HCEC 1CT (cell line): ENCODE measurements around the gene ZDHHC11.
"Not testable (repeated sequence)": the region's sequence is repeated elsewhere in the genome, so short reads cannot be mapped to it uniquely, and the experiment has no call there.

Experiments
- DNase-seq: peaks from one replicate; pipeline ENCODE4 v3.0.0-alpha.2; 2017

Gene ZDHHC11

DNA sequence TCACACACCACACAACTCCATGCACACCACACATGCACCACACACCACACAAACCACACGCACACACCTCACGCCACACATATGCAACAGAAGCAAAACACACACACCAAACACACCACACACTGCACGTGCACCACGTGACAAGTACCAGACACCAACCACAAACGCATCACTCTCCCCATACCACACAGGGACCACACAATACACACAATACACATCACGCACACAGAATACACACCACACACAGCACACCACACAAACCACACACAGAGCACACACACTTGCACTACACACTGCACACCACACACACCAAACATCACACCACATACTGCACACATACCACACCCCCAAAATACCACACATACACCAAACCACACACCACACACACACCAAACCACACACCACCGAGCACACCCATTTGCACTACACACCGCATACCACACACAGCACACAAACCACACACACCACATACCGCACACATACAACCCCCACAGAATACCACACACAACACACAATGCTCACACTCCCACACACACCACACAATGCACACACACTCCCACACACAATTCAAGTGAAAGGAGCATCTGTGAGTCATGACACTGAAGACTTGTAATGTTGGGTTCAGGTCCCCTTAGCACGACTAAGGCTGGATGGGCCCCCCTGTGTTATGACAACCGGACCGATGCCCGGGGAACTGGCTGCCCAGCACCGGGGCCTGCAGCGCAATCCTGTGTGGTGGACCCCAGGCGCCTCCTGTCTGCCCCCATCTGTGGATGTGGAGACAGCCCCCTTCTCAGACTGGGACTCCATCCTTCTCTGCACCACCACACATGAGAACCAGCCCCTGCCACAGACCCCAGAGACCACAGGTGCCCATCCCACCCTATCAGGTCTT lies 6.0 kb upstream of the ZDHHC11 start:
- DNase-seq: no peak

GRCh38 chr5:855771-856530 lies 5.2 kb upstream of the ZDHHC11 start:
- DNase-seq: no peak

GRCh38 chr5:854966-855743 lies 4.4 kb upstream of the ZDHHC11 start:
- no peak for DNase-seq

GRCh38 chr5:854217-854616 lies 3.4 kb upstream of the ZDHHC11 start:
- no peak for DNase-seq

DNA sequence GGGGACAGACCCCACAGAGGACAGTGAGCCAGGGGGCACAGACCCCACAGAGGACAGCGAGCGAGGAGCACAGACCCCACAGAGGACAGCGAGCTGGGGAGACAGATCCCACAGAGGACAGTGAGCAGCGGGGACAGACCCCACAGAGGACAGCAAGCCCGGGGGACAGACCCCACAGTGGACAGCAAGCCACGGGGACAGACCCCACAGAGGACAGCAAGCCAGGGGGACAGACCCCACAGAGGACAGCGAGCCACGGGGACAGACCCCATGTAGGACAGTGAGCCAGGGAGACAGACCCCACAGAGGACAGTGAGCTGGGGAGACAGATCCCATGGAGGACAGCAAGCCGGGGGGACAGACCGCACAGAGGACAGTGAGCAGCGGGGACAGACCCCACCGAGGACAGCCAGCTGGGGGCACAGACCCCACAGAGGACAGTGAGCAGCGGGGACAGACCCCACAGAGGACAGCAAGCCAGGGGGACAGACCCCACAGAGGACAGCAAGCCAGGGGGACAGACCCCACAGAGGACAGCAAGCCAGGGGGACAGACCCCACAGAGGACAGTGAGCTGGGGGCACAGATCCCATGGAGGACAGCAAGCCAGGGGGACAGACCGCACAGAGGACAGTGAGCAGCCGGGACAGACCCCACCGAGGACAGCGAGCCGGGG lies 2.8 kb upstream of the ZDHHC11 start:
- DNase-seq: not testable (repeated sequence)

DNA sequence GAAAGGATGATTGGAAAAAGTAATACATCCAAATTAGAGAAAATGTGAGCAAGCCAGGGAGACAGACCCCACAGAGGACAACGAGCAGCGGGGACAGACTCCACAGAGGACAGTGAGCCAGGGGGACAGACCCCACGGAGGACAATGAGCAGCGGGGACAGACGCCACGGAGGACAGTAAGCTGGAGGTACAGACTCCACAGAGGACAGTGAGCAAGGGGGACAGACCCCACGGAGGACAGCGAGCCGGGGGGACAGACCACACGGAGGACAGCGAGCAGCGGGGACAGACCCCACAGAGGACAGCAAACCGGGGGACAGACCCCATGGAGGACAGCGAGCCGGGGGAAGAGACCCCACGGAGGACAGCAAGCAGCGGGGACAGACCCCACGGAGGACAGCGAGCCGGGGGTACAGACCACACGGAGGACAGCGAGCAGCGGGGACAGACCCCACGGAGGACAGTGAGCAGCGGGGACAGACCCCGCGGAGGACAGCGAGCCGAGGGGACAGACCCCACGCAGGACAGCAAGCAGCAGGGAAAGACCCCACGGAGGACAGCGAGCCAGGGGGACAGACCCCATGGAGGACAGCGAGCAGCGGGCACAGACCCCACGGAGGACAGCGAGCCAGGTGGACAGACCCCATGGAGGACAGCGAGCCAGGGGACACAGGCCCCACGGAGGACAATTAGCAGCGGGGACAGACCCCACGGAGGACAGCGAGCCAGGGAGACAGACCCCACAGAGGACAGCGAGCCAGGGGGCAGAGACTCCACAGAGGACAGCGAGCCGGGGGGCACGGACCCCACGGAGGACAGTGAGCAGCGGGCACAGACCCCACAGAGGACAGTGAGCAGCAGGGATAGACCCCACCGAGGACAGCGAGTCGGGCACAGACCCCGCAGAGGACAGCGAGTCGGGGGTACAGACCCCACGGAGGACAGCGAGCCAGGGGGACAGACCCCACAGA lies 1.9 kb upstream of the ZDHHC11 start:
- DNase-seq: no peak

DNA sequence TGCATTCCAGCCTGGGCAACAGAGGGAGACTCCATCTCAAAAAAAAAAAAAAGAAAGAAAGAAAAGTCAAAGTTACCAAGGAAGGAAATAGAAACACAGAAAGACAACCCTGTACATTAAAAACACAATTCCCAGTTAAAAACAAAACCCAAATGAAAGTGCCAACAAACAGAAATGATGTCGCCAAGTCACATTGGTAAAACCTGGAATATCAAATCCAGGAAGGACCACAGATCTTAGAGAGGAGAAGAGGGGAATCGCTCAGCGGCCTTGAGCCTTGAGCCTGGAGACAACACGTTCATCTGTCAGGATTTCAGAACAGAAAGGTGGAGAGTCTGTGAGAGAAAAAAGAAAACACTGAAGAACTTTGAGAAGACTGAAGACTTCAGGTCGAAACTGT lies 1.2 kb upstream of the ZDHHC11 start:
- no peak for DNase-seq

- no peak for DNase-seq
Measured at GRCh38 chr5:851553-851952, 767 bp upstream of the ZDHHC11 start.

DNA sequence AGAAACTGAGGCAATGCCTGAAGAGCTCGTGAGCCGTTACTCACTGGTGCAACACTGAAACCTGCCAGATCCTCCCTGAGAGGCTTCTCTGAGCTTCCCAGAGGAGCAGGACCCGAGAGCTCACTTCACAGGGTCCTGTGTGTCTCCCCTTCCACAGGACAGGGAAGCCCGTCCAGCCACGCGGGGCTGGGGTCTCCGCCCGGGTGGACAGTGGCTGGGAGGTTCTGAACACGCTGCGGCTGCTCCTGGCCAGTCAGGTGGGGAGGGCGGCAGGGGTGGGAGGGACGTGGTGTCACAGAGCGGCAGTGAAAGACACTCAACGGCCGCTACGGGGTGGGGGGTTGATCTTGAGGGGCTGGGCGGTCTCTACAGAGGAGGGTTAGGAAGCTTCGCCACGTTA lies 290 bp upstream of the ZDHHC11 start:
- DNase-seq: no peak

GRCh38 chr5:849651-850301 lies 1.0 kb downstream of the ZDHHC11 start:
- no peak for DNase-seq

- no peak for DNase-seq
Measured at GRCh38 chr5:848671-849111, 2.1 kb downstream of the ZDHHC11 start.

DNA sequence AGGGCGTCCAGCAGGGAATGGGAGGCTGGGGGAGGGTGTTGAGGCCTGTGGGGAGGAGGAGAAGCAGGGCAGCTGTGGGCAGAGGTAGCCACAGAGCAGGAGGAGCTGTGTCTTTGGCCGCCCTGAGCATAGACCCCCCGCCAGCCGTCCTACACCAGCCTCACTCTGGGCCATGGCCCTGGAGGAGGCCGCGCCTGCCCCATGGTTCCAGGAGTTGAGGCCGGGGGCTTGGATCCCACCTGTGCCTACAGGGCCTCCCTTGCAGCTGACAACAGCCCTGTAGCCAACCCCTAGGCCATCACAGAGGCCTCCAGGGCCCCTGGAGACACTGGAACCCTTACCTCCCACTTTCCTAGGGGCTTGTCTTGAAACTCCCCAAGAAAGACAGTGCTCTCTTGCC lies 3.0 kb downstream of the ZDHHC11 start:
- DNase-seq: not testable (repeated sequence)

GRCh38 chr5:847212-847611 lies 3.6 kb downstream of the ZDHHC11 start:
- DNase-seq: not testable (repeated sequence)

DNA sequence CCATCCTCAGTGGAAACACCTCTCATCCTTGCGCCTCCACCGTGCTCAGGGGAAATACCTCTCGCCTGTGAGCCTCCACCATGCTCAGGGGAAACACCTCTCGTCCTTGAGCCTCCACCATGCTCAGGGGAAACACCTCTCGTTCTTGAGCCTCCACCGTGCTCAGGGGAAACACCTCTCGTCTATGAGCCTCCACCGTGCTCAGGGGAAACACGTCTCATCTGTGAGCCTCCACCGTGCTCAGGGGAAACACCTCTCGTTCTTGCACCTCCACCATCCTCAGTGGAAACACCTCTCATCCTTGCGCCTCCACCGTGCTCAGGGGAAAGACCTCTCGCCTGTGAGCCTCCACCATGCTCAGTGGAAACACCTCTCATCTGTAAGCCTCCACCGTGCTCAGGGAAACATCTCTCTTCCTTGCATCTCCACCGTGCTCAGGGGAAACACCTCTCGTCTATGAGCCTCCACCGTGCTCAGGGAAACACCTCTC lies 4.1 kb downstream of the ZDHHC11 start:
- not testable (repeated sequence) for DNase-seq

- DNase-seq: not testable (repeated sequence)
Measured at GRCh38 chr5:845676-846601, 4.8 kb downstream of the ZDHHC11 start.

GRCh38 chr5:845031-845675 lies 5.6 kb downstream of the ZDHHC11 start:
- DNase-seq: not testable (repeated sequence)

DNA sequence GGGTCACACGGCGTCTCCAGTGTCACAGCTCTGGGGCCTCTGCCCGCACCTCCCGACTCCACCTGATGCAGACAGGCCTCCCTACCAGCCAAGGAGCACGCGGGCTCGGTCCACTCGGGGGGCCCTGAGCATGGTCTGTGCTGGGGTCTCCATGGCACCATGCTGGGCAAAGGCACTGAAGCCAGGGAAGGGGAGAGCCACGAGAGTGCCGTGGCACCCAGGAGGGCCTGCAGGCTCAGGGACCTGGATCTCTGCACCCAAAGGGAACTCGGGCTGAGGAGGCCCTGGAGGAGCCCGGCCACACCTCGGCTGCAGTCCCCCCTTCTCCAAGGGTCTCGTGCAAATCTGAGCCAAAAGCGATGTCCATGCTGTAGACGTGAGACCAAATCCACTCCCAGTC lies 6.4 kb downstream of the ZDHHC11 start:
- DNase-seq: not testable (repeated sequence)

GRCh38 chr5:843926-844325 lies 6.9 kb downstream of the ZDHHC11 start:
- DNase-seq: not testable (repeated sequence)

DNA sequence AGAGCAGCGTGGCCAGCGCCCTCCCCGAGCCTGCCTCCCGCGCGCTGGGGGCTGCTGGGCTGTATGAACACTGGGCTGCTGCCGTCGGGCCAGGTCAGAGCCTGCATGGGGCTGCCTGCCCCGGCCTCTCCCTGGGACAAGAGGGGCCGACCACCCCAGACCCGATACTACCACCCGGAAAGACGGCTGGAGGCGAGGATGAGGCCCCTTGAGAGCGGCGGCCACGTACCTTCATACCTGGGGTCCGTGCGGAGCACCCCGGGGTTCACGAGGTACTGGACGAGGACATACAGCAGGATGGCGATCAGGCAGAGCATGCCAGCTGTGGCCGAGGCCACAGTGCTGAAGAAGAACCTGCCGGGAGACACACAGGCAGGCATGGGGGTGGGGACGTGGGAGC lies 7.4 kb downstream of the ZDHHC11 start:
- DNase-seq: not testable (repeated sequence)
